Loucy (cell line): ENCODE measurements around the gene ZNF682.
"Not testable (repeated sequence)": the region's sequence is repeated elsewhere in the genome, so short reads cannot be mapped to it uniquely, and the experiment has no call there.

ENCODE experiments used
- H2AFZ ChIP-seq: fragments of 200-600 bp; sonication (generic); 2 replicates; pipeline ENCODE4 v1.6.0; 2016; ENCODE audit warnings: antibody characterized with exemption, mild to moderate bottlenecking, low read length, moderate library complexity
- H3F3A ChIP-seq: fragments of 200-600 bp; 2 replicates; pipeline ENCODE4 v1.6.0; 2016; ENCODE audit warnings: antibody characterized with exemption, low read depth, mild to moderate bottlenecking
- H3K27me3 ChIP-seq: fragments of 200-600 bp; sonication (generic); 2 replicates; pipeline ENCODE4 v1.6.1; 2014; ENCODE audit warnings: low read length, mild to moderate bottlenecking; ENCODE audit not compliant: insufficient read depth, poor library complexity, severe bottlenecking
- H3K36me3 ChIP-seq: fragments of 200-600 bp; sonication (generic); 2 replicates; pipeline ENCODE4 v1.6.1; 2016; ENCODE audit warnings: low read length; ENCODE audit not compliant: insufficient read depth
- H3K4me1 ChIP-seq: fragments of 200-600 bp; sonication (generic); 2 replicates; pipeline ENCODE4 v1.5.1; 2014; ENCODE audit warnings: low read length, mild to moderate bottlenecking; ENCODE audit not compliant: insufficient read depth, poor library complexity, severe bottlenecking
- H3K4me2 ChIP-seq: fragments of 200-600 bp; sonication (generic); 2 replicates; pipeline ENCODE4 v1.6.0; 2014; ENCODE audit warnings: antibody characterized with exemption, low read length, low read depth, mild to moderate bottlenecking; ENCODE audit not compliant: poor library complexity, severe bottlenecking
- H3K4me3 ChIP-seq: fragments of 200-600 bp; sonication (generic); 2 replicates; pipeline ENCODE4 v1.5.1; 2014; ENCODE audit warnings: low read length, mild to moderate bottlenecking, mixed read lengths; ENCODE audit not compliant: poor library complexity, severe bottlenecking
- H3K79me2 ChIP-seq: fragments of 200-600 bp; sonication (generic); 2 replicates; pipeline ENCODE4 v1.6.1; 2014; ENCODE audit warnings: low read length; ENCODE audit not compliant: insufficient read depth
- H3K9ac ChIP-seq: fragments of 200-600 bp; sonication (generic); 2 replicates; pipeline ENCODE4 v1.6.0; 2014; ENCODE audit warnings: mild to moderate bottlenecking, low read depth, low read length, moderate library complexity; ENCODE audit not compliant: poor library complexity, severe bottlenecking
- H3K9me2 ChIP-seq: fragments of 200-600 bp; sonication (generic); replicated peaks from 2 replicates; pipeline ENCODE4 v1.6.1; 2016; ENCODE audit warnings: low read depth, low read length, mixed read lengths
- H3K9me3 ChIP-seq: fragments of 200-600 bp; sonication (generic); 2 replicates; pipeline ENCODE4 v1.6.1; 2014; ENCODE audit warnings: mild to moderate bottlenecking, antibody characterized with exemption, low read length, low read depth; ENCODE audit not compliant: insufficient read depth
- H4K20me1 ChIP-seq: fragments of 200-600 bp; sonication (generic); 2 replicates; pipeline ENCODE4 v1.6.0; 2014; ENCODE audit warnings: antibody characterized with exemption, low read length, mild to moderate bottlenecking; ENCODE audit not compliant: insufficient read depth, poor library complexity, severe bottlenecking
- EZH2phosphoT487 ChIP-seq: fragments of 200-600 bp; IDR thresholded peaks from 2 replicates; pipeline ENCODE4 v1.6.1; 2018; ENCODE audit warnings: antibody characterized with exemption, mild to moderate bottlenecking, moderate library complexity, borderline replicate concordance
- TF ChIP-seq, protein P1 (sequence below): fragments of 200-600 bp; sonication (generic); conservative IDR thresholded peaks from 2 replicates; pipeline ENCODE4 v1.5.1; 2014; ENCODE audit warnings: mild to moderate bottlenecking, antibody characterized with exemption, low read length

ZNF682 gene

DNA sequence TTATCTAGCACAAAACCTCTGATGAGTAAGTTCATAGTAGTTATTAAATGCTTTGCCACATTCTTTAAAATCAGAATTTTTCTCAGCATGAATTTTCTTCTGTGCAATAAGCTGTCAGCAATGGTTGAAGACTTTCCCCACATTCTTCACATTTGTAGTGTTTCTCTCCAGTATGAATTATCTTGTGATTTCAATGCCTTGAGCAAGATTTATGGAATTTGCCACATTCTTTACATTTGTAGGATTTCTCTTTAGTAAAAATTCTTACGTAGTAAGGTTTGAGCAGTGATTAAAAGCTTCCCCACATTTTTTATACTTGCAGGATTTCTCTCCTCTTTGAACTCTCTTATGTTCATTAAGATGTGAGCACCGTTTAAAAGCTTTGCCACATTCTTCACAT is 33.6 kb downstream of the ZNF682 start:
- Histone ChIP-seq H3K4me3 (no peak overlapping the region), H2AFZ (no peak overlapping the region), H3K79me2 (no peaks in the 10 kb centered on the region), H3K36me3 (peaks cover 40% of the 10 kb centered on the region), H3K4me1 (no peaks in the 10 kb centered on the region), H3K4me2 (no peak overlapping the region), H3K9ac (no peak overlapping the region), H3K9me3 (peaks cover 26% of the 10 kb centered on the region), H3K27me3 (no peaks in the 10 kb centered on the region), H3K9me2 (no peaks in the 10 kb centered on the region), H3F3A (no peaks in the 10 kb centered on the region), H4K20me1 (no peaks in the 10 kb centered on the region)
- TF ChIP-seq, protein P1, sequence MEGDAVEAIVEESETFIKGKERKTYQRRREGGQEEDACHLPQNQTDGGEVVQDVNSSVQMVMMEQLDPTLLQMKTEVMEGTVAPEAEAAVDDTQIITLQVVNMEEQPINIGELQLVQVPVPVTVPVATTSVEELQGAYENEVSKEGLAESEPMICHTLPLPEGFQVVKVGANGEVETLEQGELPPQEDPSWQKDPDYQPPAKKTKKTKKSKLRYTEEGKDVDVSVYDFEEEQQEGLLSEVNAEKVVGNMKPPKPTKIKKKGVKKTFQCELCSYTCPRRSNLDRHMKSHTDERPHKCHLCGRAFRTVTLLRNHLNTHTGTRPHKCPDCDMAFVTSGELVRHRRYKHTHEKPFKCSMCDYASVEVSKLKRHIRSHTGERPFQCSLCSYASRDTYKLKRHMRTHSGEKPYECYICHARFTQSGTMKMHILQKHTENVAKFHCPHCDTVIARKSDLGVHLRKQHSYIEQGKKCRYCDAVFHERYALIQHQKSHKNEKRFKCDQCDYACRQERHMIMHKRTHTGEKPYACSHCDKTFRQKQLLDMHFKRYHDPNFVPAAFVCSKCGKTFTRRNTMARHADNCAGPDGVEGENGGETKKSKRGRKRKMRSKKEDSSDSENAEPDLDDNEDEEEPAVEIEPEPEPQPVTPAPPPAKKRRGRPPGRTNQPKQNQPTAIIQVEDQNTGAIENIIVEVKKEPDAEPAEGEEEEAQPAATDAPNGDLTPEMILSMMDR = no peak
- TF ChIP-seq EZH2phosphoT487 = no peak

DNA sequence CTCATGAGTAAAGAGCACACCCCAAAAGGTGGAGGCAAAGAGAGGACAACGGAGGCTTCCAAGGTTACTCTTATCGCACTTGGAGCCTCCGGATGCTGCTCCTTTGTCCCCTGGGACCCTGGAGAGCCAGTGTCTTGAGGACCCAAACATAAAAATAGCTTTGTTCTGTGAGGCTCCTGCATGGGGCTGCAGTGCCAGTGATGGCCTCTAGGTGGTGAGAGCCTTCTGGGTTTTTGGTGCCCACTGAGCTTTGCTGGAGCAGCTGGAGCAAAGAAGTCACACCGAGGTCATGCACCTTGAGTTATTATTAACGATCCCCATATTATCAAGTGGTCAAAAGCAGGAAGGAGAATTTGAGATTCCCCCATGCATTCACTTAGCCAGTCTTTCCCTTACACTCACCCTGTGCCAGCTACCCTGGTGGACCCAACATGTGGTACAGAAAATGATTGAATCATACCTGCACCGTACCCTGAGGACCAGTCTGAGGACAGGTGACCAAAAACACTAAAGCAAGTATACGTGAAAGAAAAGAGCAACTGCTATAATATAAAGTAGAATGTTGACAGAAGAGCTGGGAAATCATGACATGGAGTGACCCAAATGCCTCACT is 41.5 kb downstream of the ZNF682 start:
- Histone ChIP-seq H3K79me2 (no peaks in the 10 kb centered on the region), H4K20me1 (no peaks in the 10 kb centered on the region), H3K9me3 (no peaks in the 10 kb centered on the region), H3K4me3 (no peak overlapping the region), H3K9me2 (no peaks in the 10 kb centered on the region), H3K27me3 (no peaks in the 10 kb centered on the region), H2AFZ (no peak overlapping the region), H3K9ac (no peak overlapping the region), H3F3A (no peaks in the 10 kb centered on the region), H3K4me2 (no peak overlapping the region), H3K4me1 (no peaks in the 10 kb centered on the region), H3K36me3 (no peaks in the 10 kb centered on the region)
- no peak for TF ChIP-seq EZH2phosphoT487
- TF ChIP-seq, protein P1 = peak; percentile 97

DNA sequence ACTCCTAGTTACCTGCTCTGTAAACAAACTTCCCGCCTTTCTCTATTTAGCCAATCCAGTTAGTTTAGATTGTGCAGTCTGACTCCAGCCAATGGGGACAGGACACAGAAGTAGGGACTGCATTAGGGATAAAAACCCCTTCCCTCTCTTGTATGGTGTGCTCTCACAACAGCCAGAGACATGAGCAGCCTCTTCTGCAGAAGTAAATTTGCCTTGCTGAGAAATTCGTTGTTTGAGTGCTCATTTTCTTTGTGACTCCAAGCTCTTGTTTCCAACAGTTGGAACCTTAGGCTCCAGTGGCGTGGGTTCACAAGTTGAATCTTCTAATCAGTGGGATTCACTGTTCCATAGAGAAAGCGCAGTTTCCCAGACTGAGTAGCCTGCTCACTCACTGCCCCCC is 72.4 kb downstream of the ZNF682 start:
- Histone ChIP-seq H3K9me3 (peaks cover 4% of the 10 kb centered on the region; the same call in 1 of the 2 replicates), H2AFZ (no peak overlapping the region), H4K20me1 (no peaks in the 10 kb centered on the region), H3K79me2 (no peaks in the 10 kb centered on the region), H3K9ac (no peak overlapping the region), H3K4me3 (no peak overlapping the region), H3K4me2 (no peak overlapping the region), H3F3A (no peaks in the 10 kb centered on the region), H3K4me1 (no peaks in the 10 kb centered on the region), H3K36me3 (no peaks in the 10 kb centered on the region), H3K27me3 (no peaks in the 10 kb centered on the region), H3K9me2 (no peaks in the 10 kb centered on the region)
- TF ChIP-seq, protein P1 = no peak
- TF ChIP-seq EZH2phosphoT487 = no peak

DNA sequence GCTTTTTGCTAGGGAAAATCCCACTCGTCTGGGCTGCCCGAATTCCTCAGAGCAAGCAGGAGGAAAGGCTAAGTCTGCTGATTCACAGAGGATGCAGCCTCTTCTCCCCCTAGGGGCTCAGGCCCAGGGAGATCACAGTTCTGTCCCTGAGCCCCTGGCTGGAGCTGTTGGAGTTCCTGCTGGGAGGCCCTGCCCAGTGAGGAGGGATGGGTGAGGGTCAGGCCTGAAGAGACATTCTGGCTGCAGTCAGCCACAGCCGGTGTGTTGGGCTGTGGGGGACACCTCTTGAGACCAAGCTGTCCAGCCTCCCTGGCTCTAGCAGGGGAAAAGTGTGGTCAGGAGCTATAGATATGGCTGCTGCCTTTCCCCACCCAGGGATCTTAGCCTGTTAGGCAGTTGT is 73.2 kb downstream of the ZNF682 start:
- not testable (repeated sequence) for H3F3A ChIP-seq

More for the DNA sequence above, 73.2 kb downstream of the ZNF682 start:
- not testable (repeated sequence) for H3K9me2 ChIP-seq, H3K9ac ChIP-seq, H3K79me2 ChIP-seq, H3K9me3 ChIP-seq, H3K4me1 ChIP-seq, H3K4me3 ChIP-seq, H2AFZ ChIP-seq, H3K36me3 ChIP-seq, H3K27me3 ChIP-seq, H4K20me1 ChIP-seq, H3K4me2 ChIP-seq
